Natural killer cell (primary cell): ENCODE measurements around the gene OAS3. TPM values are rescaled to one million over a fixed set of nuclear protein-coding genes. Genes with fewer than 3 reads are reported as not detected.
A peak's percentile ranks its signal among the peaks of the same experiment; 100 is the strongest.
"Not testable (repeated sequence)": the region's sequence is repeated elsewhere in the genome, so short reads cannot be mapped to it uniquely, and the experiment has no call there.

Source experiments
- ATAC-seq, 3 donors: fragments of 150-1000 bp in 2 of 3; fragments of 200-7000 bp in 1 of 3; cut with Tn5 transposase; 1 replicate in 1 of 3; 2 replicates in 2 of 3; pipeline ENCODE4 v1.10.0; 2021; ENCODE audit warnings: mild to moderate bottlenecking in 2 of 3, moderate library complexity in 2 of 3
- DNase-seq, 2 donors: peaks; one replicate each; pipeline versions ENCODE4 v3.0.0 to v3.0.0-alpha.2; 2013 to 2021; ENCODE audit warnings: mixed read lengths in 1 of 2
- H3K27ac ChIP-seq: one replicate; pipeline ENCODE4 v1.5.1; 2013; ENCODE audit warnings: mild to moderate bottlenecking, low read length
- H3K27me3 ChIP-seq: one replicate; pipeline ENCODE4 v1.6.1; 2013; ENCODE audit warnings: low read length; ENCODE audit not compliant: control insufficient read depth, insufficient read depth
- H3K36me3 ChIP-seq: one replicate; pipeline ENCODE4 v1.6.1; 2013; ENCODE audit warnings: low read length; ENCODE audit not compliant: control insufficient read depth, insufficient read depth
- H3K4me1 ChIP-seq: one replicate; pipeline ENCODE4 v1.6.1; 2013; ENCODE audit warnings: low read length; ENCODE audit not compliant: control insufficient read depth, insufficient read depth
- H3K4me3 ChIP-seq: one replicate; pipeline ENCODE4 v1.5.1; 2013; ENCODE audit warnings: low read length
- H3K9me3 ChIP-seq: one replicate; pipeline ENCODE4 v1.6.1; 2013; ENCODE audit warnings: low read length; ENCODE audit not compliant: control insufficient read depth, insufficient read depth
- H3K27ac Mint-ChIP-seq, 2 donors: one replicate each; pipeline ENCODE4 v1.8.0; 2022; ENCODE audit warnings: mild to moderate bottlenecking in 2 of 2, mixed read lengths in 2 of 2, moderate library complexity in 1 of 2
- H3K27me3 Mint-ChIP-seq, 2 donors: one replicate each; pipeline ENCODE4 v1.8.0; 2022; ENCODE audit warnings: low read depth in 2 of 2, mixed read lengths in 2 of 2
- H3K36me3 Mint-ChIP-seq: one replicate; pipeline ENCODE4 v1.8.0; 2022; ENCODE audit warnings: mixed read lengths
- H3K4me1 Mint-ChIP-seq, 2 donors: one replicate each; pipeline ENCODE4 v1.8.0; 2022; ENCODE audit warnings: mixed read lengths in 2 of 2
- H3K4me3 Mint-ChIP-seq: one replicate; pipeline ENCODE4 v1.8.0; 2022; ENCODE audit warnings: mild to moderate bottlenecking, moderate library complexity, mixed read lengths
- H3K9me3 Mint-ChIP-seq, 2 donors: one replicate each; pipeline ENCODE4 v1.8.0; 2022; ENCODE audit warnings: mixed read lengths in 2 of 2
- CTCF ChIP-seq: fragments of 200-600 bp; IDR thresholded peaks from one replicate; pipeline ENCODE4 v1.8.0; 2022; ENCODE audit warnings: antibody characterized with exemption
- WGBS: methylation state at CpG from one replicate; pipeline ENCODE4 v1.1.7; 2013; ENCODE audit warnings: missing lambda C conversion rate; ENCODE audit not compliant: insufficient coverage; 5-methylcytosine and 5-hydroxymethylcytosine counted together
- intact Hi-C: fragments of 100-400 bp; cut with micrococcal nuclease; formaldehyde crosslinking; loops from one replicate; pipeline ENCODE4 v1.14.2; 2022
- total RNA-seq, 4 donors: library from RNA; stranded (reverse); fragments of 120-200 nt in 1 of 4; gene quantifications; one replicate each; pipeline versions ENCODE4 v1.2.3 to v1.2.4, GENCODE V29; 2013 to 2022

Gene OAS3
- total RNA-seq, 3 donors from 2014 or later (not counting 1 experiment from before 2014, with no cell fraction given), result 8.5 to 24.7 (median 15.4) TPM

- H3K9me3 Mint-ChIP-seq, result peaks cover 2 to 8% of the 10 kb centered on the region in 2 donors
Measured at GRCh38 chr12:112987561-112987960, 49.3 kb downstream of the OAS3 start.

GRCh38 chr12:112988224-112988623 lies 50.0 kb downstream of the OAS3 start:
- H3K4me1 Mint-ChIP-seq, result peaks cover 39 to 53% of the 10 kb centered on the region in 2 donors

More at GRCh38 chr12:112987561-112987960, 49.3 kb downstream of the OAS3 start:
- Mint-ChIP-seq H3K4me3 (no peak overlapping the region), H3K4me1 (peaks cover 46 to 59% of the 10 kb centered on the region in 2 donors), H3K27ac (peak overlapping the region; percentile 63 to 68), H3K27me3 (no peaks in the 10 kb centered on the region), H3K36me3 (peaks cover 26% of the 10 kb centered on the region)
- intact Hi-C loops, result no loop called here
- no peak overlapping the region for H3K4me3 ChIP-seq
- DNase-seq (no peak), ATAC-seq (no peak)
- H3K9me3 ChIP-seq, result no peaks in the 10 kb centered on the region
- peaks cover 55% of the 10 kb centered on the region for H3K36me3 ChIP-seq
- no peaks in the 10 kb centered on the region for H3K27me3 ChIP-seq
- TF ChIP-seq CTCF, result no peak
- no peak overlapping the region for H3K27ac ChIP-seq
- WGBS, result 100% methylated on average over 2 of the region's 2 CpGs
- peaks cover 6% of the 10 kb centered on the region for H3K4me1 ChIP-seq

GRCh38 chr12:112988823-112989385 lies 50.6 kb downstream of the OAS3 start:
- H3K4me3 ChIP-seq, H3K9me3 Mint-ChIP-seq, H3K4me1 ChIP-seq, H3K4me3 Mint-ChIP-seq, H3K27ac ChIP-seq, H3K9me3 ChIP-seq, DNase-seq, H3K27me3 Mint-ChIP-seq, ATAC-seq, intact Hi-C loops, H3K27me3 ChIP-seq: not testable (repeated sequence)
- H3K36me3 ChIP-seq, result peaks cover 56% of the 10 kb centered on the region
- Mint-ChIP-seq H3K36me3 (peaks cover 26% of the 10 kb centered on the region), H3K27ac (peak overlapping the region; percentile 63 to 68), H3K4me1 (peaks cover 32 to 47% of the 10 kb centered on the region in 2 donors)
- 94% methylated on average over 2 of the region's 3 CpGs for WGBS

More at GRCh38 chr12:112988224-112988623, 50.0 kb downstream of the OAS3 start:
- peak in 1 of 2 donors; percentile 20 for DNase-seq
- no peak for TF ChIP-seq CTCF
- Histone ChIP-seq H3K4me3 (no peak overlapping the region), H3K9me3 (no peaks in the 10 kb centered on the region), H3K27ac (no peak overlapping the region), H3K36me3 (peaks cover 56% of the 10 kb centered on the region), H3K27me3 (no peaks in the 10 kb centered on the region), H3K4me1 (peaks cover 6% of the 10 kb centered on the region)
- peaks cover 2 to 8% of the 10 kb centered on the region in 2 donors for H3K9me3 Mint-ChIP-seq
- peaks cover 26% of the 10 kb centered on the region for H3K36me3 Mint-ChIP-seq
- peak overlapping the region; percentile 63 to 68 for H3K27ac Mint-ChIP-seq
- H3K27me3 Mint-ChIP-seq, result no peaks in the 10 kb centered on the region
- 21% methylated on average over 3 of the region's 3 CpGs for WGBS
- no peak overlapping the region for H3K4me3 Mint-ChIP-seq
- intact Hi-C loops, result no loop called here
- ATAC-seq, result peak in 1 of 3 donors; percentile 18

GRCh38 chr12:112989806-112990205 lies 51.5 kb downstream of the OAS3 start:
- ATAC-seq (no peak), DNase-seq (no peak)
- 100% methylated on average over 1 of the region's 1 CpG for WGBS
- H3K4me1 Mint-ChIP-seq, result peaks cover 23 to 38% of the 10 kb centered on the region in 2 donors
- peaks cover 0 to 5% of the 10 kb centered on the region in 2 donors for H3K9me3 Mint-ChIP-seq
- peaks cover 23% of the 10 kb centered on the region for H3K36me3 Mint-ChIP-seq
- TF ChIP-seq CTCF, result no peak
- no peak overlapping the region for H3K4me3 Mint-ChIP-seq
- no peak overlapping the region for H3K4me3 ChIP-seq
- peaks cover 53% of the 10 kb centered on the region for H3K36me3 ChIP-seq
- H3K27ac ChIP-seq, result no peak overlapping the region
- no peaks in the 10 kb centered on the region for H3K27me3 Mint-ChIP-seq
- H3K27me3 ChIP-seq, result no peaks in the 10 kb centered on the region
- peaks cover 6% of the 10 kb centered on the region for H3K4me1 ChIP-seq
- no peaks in the 10 kb centered on the region for H3K9me3 ChIP-seq
- intact Hi-C loops, result no loop called here
- H3K27ac Mint-ChIP-seq, result peak overlapping the region; percentile 63 to 68
